Liver (tissue), 9 donors: ENCODE results near the gene RPUSD4. TPM values are rescaled to one million over a fixed set of nuclear protein-coding genes. Genes with fewer than 3 reads are reported as not detected.

Experiments used
- DNase-seq: peaks from one replicate; pipeline ENCODE4 v3.0.0-alpha.2; 2017; ENCODE audit warnings: low spot score
- H3K27ac ChIP-seq, 2 donors: one replicate each; pipeline ENCODE4 v1.7.0; 2013; ENCODE audit warnings: inconsistent platforms in 2 of 2, low read length in 2 of 2, control low read depth in 1 of 2, low read depth in 1 of 2, mild to moderate bottlenecking in 1 of 2
- H3K27me3 ChIP-seq, 4 donors: one replicate each; pipeline versions ENCODE4 v1.6.1 to v1.7.0; 2013; ENCODE audit warnings: low read length in 3 of 4, inconsistent platforms in 1 of 4, mild to moderate bottlenecking in 1 of 4, moderate library complexity in 1 of 4; ENCODE audit not compliant: control insufficient read depth in 4 of 4, insufficient read depth in 4 of 4
- H3K36me3 ChIP-seq, 4 donors: one replicate each; pipeline versions ENCODE4 v1.6.1 to v1.7.0; 2013; ENCODE audit warnings: low read length in 3 of 4, mild to moderate bottlenecking in 3 of 4, low read depth in 1 of 4, moderate library complexity in 1 of 4; ENCODE audit not compliant: control insufficient read depth in 4 of 4, insufficient read depth in 3 of 4
- H3K4me1 ChIP-seq, 4 donors: one replicate each; pipeline versions ENCODE4 v1.6.1 to v1.7.0; 2013; ENCODE audit warnings: low read length in 3 of 4, mild to moderate bottlenecking in 3 of 4, moderate library complexity in 1 of 4; ENCODE audit not compliant: control insufficient read depth in 4 of 4, insufficient read depth in 4 of 4
- H3K4me3 ChIP-seq, 3 donors: one replicate each; pipeline versions ENCODE4 v1.6.1 to v1.7.0; 2013; ENCODE audit warnings: low read length in 3 of 3, control low read depth in 1 of 3, low read depth in 1 of 3, mild to moderate bottlenecking in 1 of 3
- H3K9ac ChIP-seq, 2 donors: one replicate each; pipeline ENCODE4 v1.7.0; 2013; ENCODE audit warnings: low read length in 2 of 2, mild to moderate bottlenecking in 2 of 2, moderate library complexity in 2 of 2, control low read depth in 1 of 2, low read depth in 1 of 2
- H3K9me3 ChIP-seq, 4 donors: one replicate each; pipeline versions ENCODE4 v1.6.1 to v1.7.0; 2013; ENCODE audit warnings: low read length in 3 of 4; ENCODE audit not compliant: control insufficient read depth in 4 of 4
- ATF3 ChIP-seq: IDR thresholded peaks from 2 replicates; pipeline ENCODE4 v1.6.1; 2016; ENCODE audit warnings: antibody characterized with exemption
- CTCF ChIP-seq: fragments of 150-350 bp; IDR thresholded peaks from 2 replicates; pipeline ENCODE4 v1.5.1; 2017; ENCODE audit warnings: improper control_type of control experiment, low read depth, low read length; ENCODE audit not compliant: missing input control
- EGR1 ChIP-seq, 2 donors: IDR thresholded peaks; 2 replicates each; pipeline ENCODE4 v1.6.1; 2016 to 2018; ENCODE audit warnings: antibody characterized with exemption in 2 of 2, low read depth in 2 of 2
- FOXA1 ChIP-seq: IDR thresholded peaks from 2 replicates; pipeline ENCODE4 v1.6.1; 2016; ENCODE audit warnings: antibody characterized with exemption
- FOXA2 ChIP-seq: IDR thresholded peaks from 2 replicates; pipeline ENCODE4 v1.6.1; 2016; ENCODE audit warnings: antibody characterized with exemption
- GABPA ChIP-seq, 2 donors: IDR thresholded peaks in 1 of 2; conservative IDR thresholded peaks in 1 of 2; 2 replicates each; pipeline ENCODE4 v1.6.1; 2016; ENCODE audit warnings: antibody characterized with exemption in 2 of 2, mild to moderate bottlenecking in 1 of 2, moderate library complexity in 1 of 2
- HNF4A ChIP-seq, 2 donors: conservative IDR thresholded peaks; 2 replicates each; pipeline ENCODE4 v1.6.1; 2016; ENCODE audit warnings: antibody characterized with exemption in 2 of 2, mild to moderate bottlenecking in 2 of 2
- HNF4G ChIP-seq: IDR thresholded peaks from 2 replicates; pipeline ENCODE4 v1.6.1; 2016; ENCODE audit warnings: antibody characterized with exemption
- JUND ChIP-seq, 2 donors: IDR thresholded peaks; 2 replicates each; pipeline ENCODE4 v1.6.1; 2016; ENCODE audit warnings: antibody characterized with exemption in 2 of 2
- MAX ChIP-seq: IDR thresholded peaks from 2 replicates; pipeline ENCODE4 v1.6.1; 2016; ENCODE audit warnings: antibody characterized with exemption
- NR2F2 ChIP-seq: IDR thresholded peaks from 2 replicates; pipeline ENCODE4 v1.6.1; 2016; ENCODE audit warnings: antibody characterized with exemption
- RAD21 ChIP-seq, 2 donors: IDR thresholded peaks; 2 replicates each; pipeline ENCODE4 v1.6.1; 2016; ENCODE audit warnings: antibody characterized with exemption in 2 of 2, mild to moderate bottlenecking in 2 of 2
- RXRA ChIP-seq, 2 donors: IDR thresholded peaks; 2 replicates each; pipeline ENCODE4 v1.6.1; 2017 to 2018; ENCODE audit warnings: antibody characterized with exemption in 2 of 2, mild to moderate bottlenecking in 1 of 2
- SP1 ChIP-seq: IDR thresholded peaks from 2 replicates; pipeline ENCODE4 v1.6.1; 2018; ENCODE audit warnings: antibody characterized with exemption, mild to moderate bottlenecking
- TAF1 ChIP-seq: conservative IDR thresholded peaks from 2 replicates; pipeline ENCODE4 v1.6.1; 2016; ENCODE audit warnings: antibody characterized with exemption, mild to moderate bottlenecking
- YY1 ChIP-seq: IDR thresholded peaks from 2 replicates; pipeline ENCODE4 v1.6.1; 2016; ENCODE audit warnings: antibody characterized with exemption, mild to moderate bottlenecking
- WGBS: extraction: QIAGEN DNeasy Blood & Tissue Kit; methylation state at CpG from one replicate; pipeline ENCODE4 v1.1.7; 2013; 5-methylcytosine and 5-hydroxymethylcytosine counted together
- polyA plus RNA-seq, 2 donors: library from polyadenylated mRNA; stranded (reverse) in 1 of 2; unstranded in 1 of 2; fragments of 200-250 nt in 1 of 2; fragments of >200 nt in 1 of 2; fragmentation: Nextera tagmentation in 1 of 2; extraction: Ambion mirVana in 1 of 2; gene quantifications; one replicate each; pipeline versions ENCODE4 v1.2.1 to v1.2.3, GENCODE V29; 2013 to 2015
- total RNA-seq, 2 donors: library from RNA; depleted of rRNA; stranded (reverse); fragments of >200 nt; gene quantifications; one replicate each; pipeline ENCODE4 v1.2.3, GENCODE V29; 2014
- donor health status: healthy.
- donor health status: healthy.
- donor health status: healthy.
- donor health status: healthy.
- donor health status: healthy.

RPUSD4 gene
- total and polyA plus RNA-seq, 4 donors = 9.4 to 23.7 (median 17.2) TPM

- H3K36me3 ChIP-seq = no peaks in the 10 kb centered on the region
- no peaks in the 10 kb centered on the region for H3K9me3 ChIP-seq
- 95% methylated on average over 3 of the region's 3 CpGs for WGBS
- no peaks in the 10 kb centered on the region for H3K27me3 ChIP-seq
- no peak for DNase-seq
- H3K27ac ChIP-seq = no peak overlapping the region
- no peak overlapping the region for H3K9ac ChIP-seq
- no peak overlapping the region for H3K4me3 ChIP-seq
- H3K4me1 ChIP-seq = no peaks in the 10 kb centered on the region
- TF ChIP-seq MAX (no peak), EGR1 (IDR thresholded peaks at IDR 0.05; ENCODE audit: low read depth in 2 of 2) (no peak), FOXA2 (no peak), CTCF (no peak), FOXA1 (no peak), GABPA (IDR thresholded peaks at IDR 0.05 in 1 of 2, conservative IDR thresholded peaks at IDR 0.05 in 1 of 2) (no peak), HNF4G (no peak), RAD21 (IDR thresholded peaks at IDR 0.05) (no peak)
These were observed 45.0 kb downstream of the RPUSD4 start for GRCh38 chr11:126166413-126166812.

GRCh38 chr11:126165757-126166156, 45.7 kb downstream of the RPUSD4 start:
- no peak overlapping the region for H3K27ac ChIP-seq
- 89% methylated on average over 10 of the region's 10 CpGs for WGBS
- H3K27me3 ChIP-seq = no peaks in the 10 kb centered on the region
- no peaks in the 10 kb centered on the region for H3K4me1 ChIP-seq
- no peak for DNase-seq
- no peaks in the 10 kb centered on the region for H3K36me3 ChIP-seq
- TF ChIP-seq HNF4A (conservative IDR thresholded peaks at IDR 0.05) = no peak
- no peak for TF ChIP-seq CTCF
- no peak for TF ChIP-seq NR2F2
- TF ChIP-seq RXRA (IDR thresholded peaks at IDR 0.05) = no peak
- no peak for TF ChIP-seq TAF1
- no peak for TF ChIP-seq JUND (IDR thresholded peaks at IDR 0.05)
- TF ChIP-seq SP1 = no peak
- TF ChIP-seq MAX = no peak
- no peak for TF ChIP-seq HNF4G
- no peak for TF ChIP-seq FOXA1
- no peak for TF ChIP-seq FOXA2
- no peak for TF ChIP-seq YY1
- no peak for TF ChIP-seq EGR1 (IDR thresholded peaks at IDR 0.05; ENCODE audit: low read depth in 2 of 2)
- no peak overlapping the region for H3K9ac ChIP-seq
- no peak overlapping the region for H3K4me3 ChIP-seq
- no peaks in the 10 kb centered on the region for H3K9me3 ChIP-seq

GRCh38 chr11:126165311-126165720, 46.1 kb downstream of the RPUSD4 start:
- DNase-seq = no peak
- no peaks in the 10 kb centered on the region for H3K27me3 ChIP-seq
- H3K4me3 ChIP-seq = no peak overlapping the region
- H3K27ac ChIP-seq = no peak overlapping the region
- 76% methylated on average over 9 of the region's 9 CpGs for WGBS
- no peaks in the 10 kb centered on the region for H3K36me3 ChIP-seq
- H3K9me3 ChIP-seq = no peaks in the 10 kb centered on the region
- no peaks in the 10 kb centered on the region for H3K4me1 ChIP-seq
- no peak overlapping the region for H3K9ac ChIP-seq
- TF ChIP-seq HNF4G (no peak), EGR1 (IDR thresholded peaks at IDR 0.05; ENCODE audit: low read depth in 2 of 2) (no peak), FOXA1 (no peak), CTCF (no peak), TAF1 (no peak), SP1 (no peak), NR2F2 (no peak), YY1 (no peak), ATF3 (no peak), FOXA2 (no peak), GABPA (IDR thresholded peaks at IDR 0.05 in 1 of 2, conservative IDR thresholded peaks at IDR 0.05 in 1 of 2) (no peak), MAX (no peak)
